Type B pancreatic cell (in vitro differentiated cells): ENCODE measurements around the gene RASGEF1B. TPM values are rescaled to one million over a fixed set of nuclear protein-coding genes. Genes with fewer than 3 reads are reported as not detected.

Experiments
- DNase-seq: peaks from one replicate; pipeline ENCODE4 v3.0.0; 2021; ENCODE audit warnings: mixed read lengths; ENCODE audit not compliant: unreplicated experiment; ENCODE audit errors: extremely low spot score
- H3K27ac Mint-ChIP-seq: 2 replicates; pipeline ENCODE4 v1.8.0; 2021; ENCODE audit warnings: mild to moderate bottlenecking, mixed read lengths
- H3K27me3 Mint-ChIP-seq: 2 replicates; pipeline ENCODE4 v1.8.0; 2021; ENCODE audit warnings: mixed read lengths
- H3K36me3 Mint-ChIP-seq: 2 replicates; pipeline ENCODE4 v1.8.0; 2021; ENCODE audit warnings: mixed read lengths
- H3K4me1 Mint-ChIP-seq: one replicate; pipeline ENCODE4 v1.8.0; 2021; ENCODE audit warnings: mixed read lengths; ENCODE audit not compliant: unreplicated experiment
- H3K4me3 Mint-ChIP-seq: 2 replicates; pipeline ENCODE4 v1.8.0; 2021; ENCODE audit warnings: mild to moderate bottlenecking, mixed read lengths
- H3K9me3 Mint-ChIP-seq: 2 replicates; pipeline ENCODE4 v1.8.0; 2021; ENCODE audit warnings: mixed read lengths
- CTCF ChIP-seq: fragments of 200-600 bp; sonication (generic); conservative IDR thresholded peaks from 2 replicates; pipeline ENCODE4 v1.5.0; 2021; ENCODE audit warnings: antibody characterized with exemption, mild to moderate bottlenecking
- total RNA-seq: library from RNA; stranded (reverse); gene quantifications from 2 replicates; pipeline ENCODE4 v1.2.1, GENCODE V29; 2021; ENCODE audit warnings: low replicate concordance

Gene RASGEF1B
- total RNA-seq, 1 donor from 2014 or later = 11.0 TPM

- no peak overlapping the region for H3K4me3 Mint-ChIP-seq
- H3K9me3 Mint-ChIP-seq = no peaks in the 10 kb centered on the region
- no peak for DNase-seq
- H3K36me3 Mint-ChIP-seq = peaks cover 24% of the 10 kb centered on the region
- H3K27me3 Mint-ChIP-seq = no peaks in the 10 kb centered on the region
- H3K4me1 Mint-ChIP-seq = peaks cover 4% of the 10 kb centered on the region
- H3K27ac Mint-ChIP-seq = no peak overlapping the region
- no peak for TF ChIP-seq CTCF
These were observed 38.9 kb downstream of the RASGEF1B start for GRCh38 chr4:81432825-81433224.

GRCh38 chr4:81431971-81432370 lies 39.7 kb downstream of the RASGEF1B start:
- Mint-ChIP-seq H3K4me3 (no peak overlapping the region), H3K4me1 (peaks cover 12% of the 10 kb centered on the region), H3K27ac (no peak overlapping the region), H3K9me3 (no peaks in the 10 kb centered on the region), H3K36me3 (peaks cover 24% of the 10 kb centered on the region), H3K27me3 (no peaks in the 10 kb centered on the region)
- no peak for TF ChIP-seq CTCF
- DNase-seq = no peak

GRCh38 chr4:81429607-81430006 lies 42.1 kb downstream of the RASGEF1B start:
- Mint-ChIP-seq H3K9me3 (no peaks in the 10 kb centered on the region), H3K27ac (no peak overlapping the region)
- no peak for TF ChIP-seq CTCF

GRCh38 chr4:81429031-81429430 lies 42.7 kb downstream of the RASGEF1B start:
- Mint-ChIP-seq H3K4me3 (no peak overlapping the region), H3K27ac (no peak overlapping the region), H3K27me3 (no peaks in the 10 kb centered on the region), H3K4me1 (peaks cover 15% of the 10 kb centered on the region), H3K9me3 (no peaks in the 10 kb centered on the region), H3K36me3 (peaks cover 20% of the 10 kb centered on the region)
- DNase-seq = no peak
- TF ChIP-seq CTCF = no peak

More at GRCh38 chr4:81429607-81430006, 42.1 kb downstream of the RASGEF1B start:
- DNase-seq = no peak
- peaks cover 24% of the 10 kb centered on the region for H3K36me3 Mint-ChIP-seq
- no peaks in the 10 kb centered on the region for H3K27me3 Mint-ChIP-seq
- H3K4me1 Mint-ChIP-seq = peaks cover 13% of the 10 kb centered on the region
- H3K4me3 Mint-ChIP-seq = no peak overlapping the region

- H3K27ac Mint-ChIP-seq = no peak overlapping the region
- peaks cover 19% of the 10 kb centered on the region for H3K4me1 Mint-ChIP-seq
- H3K36me3 Mint-ChIP-seq = peaks cover 20% of the 10 kb centered on the region
These were observed 43.7 kb downstream of the RASGEF1B start for GRCh38 chr4:81428002-81428401.

More at GRCh38 chr4:81428002-81428401, 43.7 kb downstream of the RASGEF1B start:
- TF ChIP-seq CTCF = no peak
- no peak for DNase-seq
- Mint-ChIP-seq H3K27me3 (no peaks in the 10 kb centered on the region), H3K4me3 (no peak overlapping the region), H3K9me3 (no peaks in the 10 kb centered on the region)
